GM23338 (cell line): ENCODE results near the gene YBX1. TPM values are rescaled to one million over a fixed set of nuclear protein-coding genes. Genes with fewer than 3 reads are reported as not detected.

Experiments
- ATAC-seq: fragments of 200-7000 bp; cut with Tn5 transposase; 3 replicates; pipeline ENCODE4 v1.9.1; 2020
- DNase-seq: peaks from one replicate; pipeline ENCODE4 v3.0.0-alpha.2; 2015; ENCODE audit warnings: low spot score
- H2AFZ ChIP-seq: fragments of 200-600 bp; sonication (generic); 2 replicates; pipeline ENCODE4 v1.8.0; 2016; ENCODE audit warnings: antibody characterized with exemption, mild to moderate bottlenecking, moderate library complexity
- H3F3A ChIP-seq: fragments of 200-600 bp; sonication (generic); replicated peaks from 2 replicates; pipeline ENCODE4 v1.8.0; 2017; ENCODE audit warnings: antibody characterized with exemption, mixed run types, low read depth
- H3K27ac ChIP-seq: fragments of 200-600 bp; sonication (generic); 2 replicates; pipeline ENCODE4 v1.6.1; 2016; ENCODE audit warnings: low read depth
- H3K27me3 ChIP-seq: fragments of 200-600 bp; sonication (generic); 2 replicates; pipeline ENCODE4 v1.8.0; 2016; ENCODE audit warnings: mild to moderate bottlenecking, mixed run types, moderate library complexity; ENCODE audit not compliant: insufficient read depth
- H3K36me3 ChIP-seq: fragments of 200-600 bp; sonication (generic); 2 replicates; pipeline ENCODE4 v1.8.0; 2016; ENCODE audit warnings: mild to moderate bottlenecking; ENCODE audit not compliant: insufficient read depth
- H3K4me1 ChIP-seq: fragments of 200-600 bp; sonication (generic); 2 replicates; pipeline ENCODE4 v1.8.0; 2016; ENCODE audit warnings: mild to moderate bottlenecking, moderate library complexity; ENCODE audit not compliant: insufficient read depth
- H3K4me2 ChIP-seq: fragments of 200-600 bp; sonication (generic); 2 replicates; pipeline ENCODE4 v1.7.1; 2017; ENCODE audit warnings: mixed run types
- H3K4me3 ChIP-seq: fragments of 200-600 bp; sonication (generic); 2 replicates; pipeline ENCODE4 v1.6.1; 2016; ENCODE audit warnings: mixed run types
- H3K79me2 ChIP-seq: fragments of 200-600 bp; sonication (generic); replicated peaks from 2 replicates; pipeline ENCODE4 v1.8.0; 2017; ENCODE audit warnings: mild to moderate bottlenecking; ENCODE audit not compliant: insufficient read depth
- H3K9me2 ChIP-seq: fragments of 200-600 bp; sonication (generic); 2 replicates; pipeline ENCODE4 v1.8.0; 2017; ENCODE audit not compliant: insufficient read depth
- H4K20me1 ChIP-seq: fragments of 200-600 bp; sonication (generic); replicated peaks from 2 replicates; pipeline ENCODE4 v1.8.0; 2017; ENCODE audit warnings: mild to moderate bottlenecking; ENCODE audit not compliant: insufficient read depth
- H3K27ac Mint-ChIP-seq: 2 replicates; pipeline ENCODE4 v1.8.0; 2020; ENCODE audit warnings: inconsistent platforms, mild to moderate bottlenecking, moderate library complexity, mixed read lengths
- H3K27me3 Mint-ChIP-seq: 3 replicates; pipeline ENCODE4 v1.8.0; 2022; ENCODE audit warnings: low read depth, mild to moderate bottlenecking, moderate library complexity, mixed read lengths, inconsistent platforms; ENCODE audit not compliant: insufficient read depth, poor library complexity
- H3K36me3 Mint-ChIP-seq: 3 replicates; pipeline ENCODE4 v1.8.0; 2021; ENCODE audit warnings: low read depth, mild to moderate bottlenecking, inconsistent platforms, moderate library complexity, mixed read lengths
- H3K4me1 Mint-ChIP-seq: 3 replicates; pipeline ENCODE4 v1.8.0; 2020; ENCODE audit warnings: mild to moderate bottlenecking, inconsistent platforms, mixed read lengths
- H3K4me3 Mint-ChIP-seq: 3 replicates; pipeline ENCODE4 v1.8.0; 2021; ENCODE audit warnings: moderate library complexity, mild to moderate bottlenecking, inconsistent platforms, mixed read lengths
- H3K9me3 Mint-ChIP-seq: 3 replicates; pipeline ENCODE4 v1.8.0; 2020; ENCODE audit warnings: moderate library complexity, mild to moderate bottlenecking, inconsistent platforms, mixed read lengths
- CREB1 ChIP-seq: fragments of 250-450 bp; sonication (Bioruptor Pico); IDR thresholded peaks from 2 replicates; pipeline ENCODE4 v1.5.0; 2020; ENCODE audit warnings: low read depth, mild to moderate bottlenecking, moderate library complexity
- ETS1 ChIP-seq: IDR thresholded peaks from 2 replicates; pipeline ENCODE4 v1.6.1; 2016; ENCODE audit warnings: antibody characterized with exemption
- EZH2 ChIP-seq: fragments of 200-600 bp; sonication (generic); IDR thresholded peaks from one replicate; pipeline ENCODE4 v1.8.0; 2017; ENCODE audit warnings: antibody characterized with exemption, mild to moderate bottlenecking, low read depth; ENCODE audit not compliant: unreplicated experiment
- EZH2phosphoT487 ChIP-seq: fragments of 200-600 bp; sonication (generic); IDR thresholded peaks from one replicate; pipeline ENCODE4 v1.8.1; 2018; ENCODE audit warnings: antibody characterized with exemption; ENCODE audit not compliant: unreplicated experiment
- JUNB ChIP-seq: IDR thresholded peaks from one replicate; pipeline ENCODE4 v1.6.1; 2016; ENCODE audit warnings: antibody characterized with exemption; ENCODE audit not compliant: unreplicated experiment
- NANOG ChIP-seq: IDR thresholded peaks from 2 replicates; pipeline ENCODE4 v1.6.1; 2016; ENCODE audit warnings: antibody characterized with exemption, borderline replicate concordance
- POLR2AphosphoS5 ChIP-seq: IDR thresholded peaks from 2 replicates; pipeline ENCODE4 v1.6.1; 2016; ENCODE audit warnings: antibody characterized with exemption, low read depth
- STAT1 ChIP-seq: IDR thresholded peaks from one replicate; pipeline ENCODE4 v1.6.1; 2016; ENCODE audit warnings: antibody characterized with exemption; ENCODE audit not compliant: unreplicated experiment
- ZNF114 ChIP-seq: fragments of 250-450 bp; sonication (Bioruptor Pico); IDR thresholded peaks from 2 replicates; pipeline ENCODE4 v1.5.0; 2020; ENCODE audit warnings: mild to moderate bottlenecking, moderate library complexity
- ZNF331 ChIP-seq: fragments of 250-450 bp; sonication (Bioruptor Pico); IDR thresholded peaks from 2 replicates; pipeline ENCODE4 v1.5.0; 2020; ENCODE audit warnings: low read depth, mild to moderate bottlenecking, moderate library complexity
- ZNF462 ChIP-seq: fragments of 250-450 bp; sonication (Bioruptor Pico); IDR thresholded peaks from 2 replicates; pipeline ENCODE4 v1.5.0; 2020; ENCODE audit warnings: mild to moderate bottlenecking, moderate library complexity
- polyA plus RNA-seq: library from polyadenylated mRNA; unstranded; fragments of >200 nt; fragmentation: Nextera tagmentation; extraction: Ambion mirVana; gene quantifications from 2 replicates; pipeline ENCODE4 v1.2.1, GENCODE V29; 2016
- total RNA-seq: library from RNA; depleted of rRNA; stranded (reverse); fragments of >200 nt; shearing (Covaris generic); gene quantifications from 2 replicates; pipeline ENCODE4 v1.2.3, GENCODE V29; 2014
- TF ChIP-seq, protein P1 (sequence below), 2 experiments: fragments of 200-600 bp in 1 of 2; sonication (generic) in 1 of 2; conservative IDR thresholded peaks; 2 replicates each; pipeline versions ENCODE4 v1.5.1 to v1.6.1; 2016 to 2017; ENCODE audit warnings: antibody characterized with exemption in 2 of 2, low read depth in 2 of 2, mild to moderate bottlenecking in 2 of 2, moderate library complexity in 1 of 2

Gene YBX1
- total and polyA plus RNA-seq, 2 experiments from 2014 or later = 1,282 to 1,441 TPM

DNA sequence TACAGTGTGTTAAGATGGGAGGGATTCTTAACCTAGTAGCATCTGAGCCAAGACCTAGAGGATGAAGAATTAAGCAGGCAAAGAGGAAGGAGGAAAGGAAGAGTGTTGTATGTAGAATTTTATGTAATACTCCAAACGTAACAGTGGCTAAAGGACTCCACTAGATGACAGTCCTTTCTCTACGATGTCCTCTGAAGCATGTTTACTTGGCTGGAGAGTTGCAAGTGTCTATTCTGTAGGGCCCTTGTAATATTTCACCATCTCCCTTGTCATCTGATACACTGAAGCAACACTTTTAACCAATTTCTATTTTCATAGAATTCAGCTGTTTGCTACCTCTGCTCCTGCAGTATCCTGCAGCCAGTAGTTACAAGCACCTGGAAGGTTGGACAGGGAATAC, 2.2 kb upstream of the YBX1 start:
- Histone ChIP-seq H3F3A (0 out of 2 replicates have a peak, but pooled peaks cover 3% of the 10 kb centered on the region), H3K4me2 (0 out of 2 replicates have a peak overlapping the region, but pooled peaks have one; percentile 98), H3K4me1 (peaks cover 12% of the 10 kb centered on the region), H3K27me3 (no peaks in the 10 kb centered on the region), H3K9me2 (no peaks in the 10 kb centered on the region), H2AFZ (no peak overlapping the region), H3K79me2 (peaks cover 38% of the 10 kb centered on the region), H3K27ac (no peak overlapping the region), H3K4me3 (peak overlapping the region; percentile 85), H4K20me1 (peaks cover 20% of the 10 kb centered on the region), H3K36me3 (peaks cover 4% of the 10 kb centered on the region; the same call in 1 of the 2 replicates)
- Mint-ChIP-seq H3K4me1 (peaks cover 16% of the 10 kb centered on the region), H3K9me3 (peaks cover 3% of the 10 kb centered on the region; the same call in 2 of the 3 replicates), H3K27me3 (peaks cover 12% of the 10 kb centered on the region), H3K4me3 (peak overlapping the region; percentile 94), H3K36me3 (peaks cover 29% of the 10 kb centered on the region), H3K27ac (no peak overlapping the region)
- TF ChIP-seq CREB1 (CRISPR knock-in tag) (no peak), JUNB (no peak), ZNF462 (CRISPR knock-in tag) (no peak), ZNF331 (no peak), ETS1 (no peak), EZH2phosphoT487 (no peak), EZH2 (no peak), POLR2AphosphoS5 (no peak), ZNF114 (CRISPR knock-in tag) (no peak), NANOG (no peak), STAT1 (no peak)
- TF ChIP-seq, protein P1, sequence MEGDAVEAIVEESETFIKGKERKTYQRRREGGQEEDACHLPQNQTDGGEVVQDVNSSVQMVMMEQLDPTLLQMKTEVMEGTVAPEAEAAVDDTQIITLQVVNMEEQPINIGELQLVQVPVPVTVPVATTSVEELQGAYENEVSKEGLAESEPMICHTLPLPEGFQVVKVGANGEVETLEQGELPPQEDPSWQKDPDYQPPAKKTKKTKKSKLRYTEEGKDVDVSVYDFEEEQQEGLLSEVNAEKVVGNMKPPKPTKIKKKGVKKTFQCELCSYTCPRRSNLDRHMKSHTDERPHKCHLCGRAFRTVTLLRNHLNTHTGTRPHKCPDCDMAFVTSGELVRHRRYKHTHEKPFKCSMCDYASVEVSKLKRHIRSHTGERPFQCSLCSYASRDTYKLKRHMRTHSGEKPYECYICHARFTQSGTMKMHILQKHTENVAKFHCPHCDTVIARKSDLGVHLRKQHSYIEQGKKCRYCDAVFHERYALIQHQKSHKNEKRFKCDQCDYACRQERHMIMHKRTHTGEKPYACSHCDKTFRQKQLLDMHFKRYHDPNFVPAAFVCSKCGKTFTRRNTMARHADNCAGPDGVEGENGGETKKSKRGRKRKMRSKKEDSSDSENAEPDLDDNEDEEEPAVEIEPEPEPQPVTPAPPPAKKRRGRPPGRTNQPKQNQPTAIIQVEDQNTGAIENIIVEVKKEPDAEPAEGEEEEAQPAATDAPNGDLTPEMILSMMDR (conservative IDR thresholded peaks at IDR 0.05; ENCODE audit: low read depth in 2 of 2) = no peak
- no peak for ATAC-seq
- DNase-seq = no peak
